Effector CD4-positive, alpha-beta T cell (primary cell): Measurements from ENCODE around the gene FERMT1. TPM values are rescaled to one million over a fixed set of nuclear protein-coding genes. Genes with fewer than 3 reads are reported as not detected.

ENCODE experiments used
- DNase-seq: peaks from one replicate; pipeline ENCODE4 v3.0.0-alpha.2; 2020
- total RNA-seq: gene quantifications from one replicate; lab custom pipeline; 2026; lab: John Stamatoyannopoulos, UW

Gene FERMT1, protein sequence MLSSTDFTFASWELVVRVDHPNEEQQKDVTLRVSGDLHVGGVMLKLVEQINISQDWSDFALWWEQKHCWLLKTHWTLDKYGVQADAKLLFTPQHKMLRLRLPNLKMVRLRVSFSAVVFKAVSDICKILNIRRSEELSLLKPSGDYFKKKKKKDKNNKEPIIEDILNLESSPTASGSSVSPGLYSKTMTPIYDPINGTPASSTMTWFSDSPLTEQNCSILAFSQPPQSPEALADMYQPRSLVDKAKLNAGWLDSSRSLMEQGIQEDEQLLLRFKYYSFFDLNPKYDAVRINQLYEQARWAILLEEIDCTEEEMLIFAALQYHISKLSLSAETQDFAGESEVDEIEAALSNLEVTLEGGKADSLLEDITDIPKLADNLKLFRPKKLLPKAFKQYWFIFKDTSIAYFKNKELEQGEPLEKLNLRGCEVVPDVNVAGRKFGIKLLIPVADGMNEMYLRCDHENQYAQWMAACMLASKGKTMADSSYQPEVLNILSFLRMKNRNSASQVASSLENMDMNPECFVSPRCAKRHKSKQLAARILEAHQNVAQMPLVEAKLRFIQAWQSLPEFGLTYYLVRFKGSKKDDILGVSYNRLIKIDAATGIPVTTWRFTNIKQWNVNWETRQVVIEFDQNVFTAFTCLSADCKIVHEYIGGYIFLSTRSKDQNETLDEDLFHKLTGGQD
- total RNA-seq: not detected

DNA sequence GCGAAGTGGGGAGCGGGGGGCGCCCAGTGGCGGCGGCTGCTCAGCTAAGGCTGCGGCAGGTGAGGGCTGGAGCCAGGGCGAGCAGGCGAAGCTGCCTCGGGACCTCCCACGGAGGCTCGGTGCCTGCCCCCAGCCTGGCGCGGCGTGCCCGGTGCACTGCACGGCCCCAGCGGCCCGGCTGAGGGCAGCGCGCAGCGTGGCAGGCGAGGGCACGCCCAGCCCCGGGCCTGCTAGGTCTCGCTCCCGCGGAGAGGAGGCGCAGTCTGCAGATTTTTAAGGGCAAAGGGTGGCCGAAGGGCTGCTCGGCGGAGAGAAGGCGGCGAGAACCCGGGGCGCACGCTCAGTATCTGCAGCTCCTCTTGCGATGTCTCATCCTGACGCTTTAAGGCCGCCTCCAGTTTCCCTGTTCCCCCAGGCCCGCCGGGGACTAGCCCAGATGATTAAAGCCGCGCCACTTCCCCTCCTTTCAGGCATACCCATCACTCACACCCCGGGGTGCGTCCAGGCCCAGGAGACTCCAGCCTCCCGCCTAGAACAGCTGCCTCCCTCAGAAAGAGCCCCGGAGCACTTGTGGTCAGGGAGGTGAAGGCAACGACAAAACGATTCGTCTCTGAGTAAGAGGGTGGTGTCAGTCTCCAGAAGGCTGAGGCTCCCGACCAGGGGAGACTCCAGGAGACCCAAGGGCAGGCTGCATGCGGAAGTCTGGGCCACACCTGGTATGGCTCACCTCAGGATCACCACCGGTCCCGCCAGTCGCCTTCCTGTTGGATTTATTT is at the start of gene FERMT1:
Gene FERMT1, minus strand, starts transcription at position 158 of the 776 bp plus-strand sequence. CDS start 3,476 bp downstream, outside the sequence.
- DNase-seq: no peak

DNA sequence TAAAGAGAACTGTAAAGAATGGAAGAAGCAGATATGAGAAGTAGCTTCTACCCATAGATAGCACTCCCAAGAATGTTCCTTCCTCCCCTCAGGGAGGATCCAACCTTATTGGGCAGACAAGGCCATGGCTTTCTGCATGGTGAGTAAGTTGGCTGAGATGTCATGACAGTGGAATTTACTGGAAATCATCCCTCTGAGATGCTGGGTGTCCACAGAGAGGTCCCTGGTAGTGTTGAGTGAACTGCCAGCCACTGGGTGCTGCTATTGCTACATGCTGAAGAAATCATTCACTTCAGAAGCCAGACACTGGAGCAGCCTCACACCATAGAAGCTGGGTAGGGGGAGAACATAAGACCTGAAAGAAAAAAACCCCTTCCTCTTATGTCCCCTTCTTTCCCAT is 46.4 kb upstream of the FERMT1 start:
- no peak for DNase-seq

DNA sequence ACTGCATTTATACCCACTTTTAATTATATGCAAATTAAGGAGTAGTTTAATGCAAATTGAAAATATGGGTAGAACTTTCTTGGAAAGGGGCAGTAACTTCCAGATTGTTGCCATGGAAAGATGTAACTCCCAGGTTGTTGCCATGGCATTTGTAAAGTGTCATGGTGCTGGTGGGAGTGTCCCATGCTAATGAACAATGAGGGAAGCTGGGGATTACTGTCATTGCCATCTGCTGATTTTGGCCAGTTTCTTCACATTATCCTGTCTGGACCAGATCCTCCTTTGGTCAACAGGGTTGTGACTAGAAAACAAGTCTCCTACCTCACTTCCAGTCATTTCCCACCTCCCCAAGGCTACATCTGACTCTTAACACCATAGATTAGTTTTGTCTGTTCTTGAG is 45.4 kb upstream of the FERMT1 start:
- DNase-seq: no peak

DNA sequence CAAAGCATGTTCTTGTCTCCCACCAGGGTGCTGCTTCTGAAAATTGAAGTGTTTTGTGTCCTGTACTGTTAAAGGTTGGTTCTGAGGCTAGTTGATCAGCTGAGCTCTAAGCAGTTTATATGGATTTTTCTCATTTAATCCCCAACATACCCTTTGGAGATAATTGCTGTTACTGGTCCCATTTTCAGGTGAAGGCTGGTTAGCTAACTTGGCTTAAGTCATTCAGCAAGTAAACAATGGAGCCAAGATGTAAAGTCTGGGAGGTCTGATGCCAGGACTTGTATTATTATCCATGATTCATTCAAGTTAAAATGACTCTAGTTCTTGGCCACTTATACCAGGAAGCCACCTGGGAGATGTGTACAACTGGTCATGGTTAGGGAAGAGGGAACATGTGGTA is 42.5 kb upstream of the FERMT1 start:
- no peak for DNase-seq

DNA sequence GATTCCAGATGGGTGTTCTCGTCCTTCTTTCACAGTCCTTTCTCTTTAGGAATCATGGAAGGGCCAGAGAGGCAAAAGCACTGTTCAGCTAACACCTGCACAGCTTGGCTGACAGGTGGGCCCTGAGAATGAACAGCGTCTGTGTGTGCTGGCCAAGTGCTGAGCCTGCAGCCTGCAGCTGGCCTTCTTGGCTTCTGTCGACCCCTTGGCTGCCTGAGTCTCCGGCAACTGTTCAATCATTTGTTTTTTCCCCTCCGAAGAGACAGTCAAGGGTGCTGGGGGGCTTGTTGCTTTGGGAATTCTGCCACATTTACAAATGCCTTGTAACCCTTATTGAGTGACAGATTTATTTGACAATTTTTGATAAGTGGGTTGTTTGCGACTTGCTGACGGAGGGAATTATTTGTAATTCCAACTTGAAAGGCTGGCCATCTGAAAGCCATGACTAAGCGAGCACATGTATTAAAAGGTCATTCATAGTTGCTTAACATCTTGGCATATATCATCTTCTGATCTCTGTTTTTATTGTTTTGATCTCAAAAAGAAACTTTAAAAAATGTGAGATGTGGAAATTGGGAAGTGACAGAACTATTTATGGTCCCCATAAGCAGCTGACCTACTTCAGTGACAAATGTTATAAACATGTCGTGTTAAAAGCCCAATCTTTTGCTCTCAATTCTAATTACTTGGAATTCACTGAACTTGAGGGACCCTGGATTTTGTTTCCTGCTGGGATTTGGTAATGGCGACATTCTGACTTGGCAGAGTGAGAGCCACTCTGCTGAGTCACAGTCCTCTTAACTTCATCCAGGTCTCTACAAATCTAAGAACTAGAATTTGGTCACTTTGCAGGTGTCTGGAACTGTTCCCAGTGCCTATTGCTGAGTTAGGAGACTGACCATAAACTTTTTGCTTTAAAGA is 41.9 kb upstream of the FERMT1 start:
- DNase-seq: no peak

DNA sequence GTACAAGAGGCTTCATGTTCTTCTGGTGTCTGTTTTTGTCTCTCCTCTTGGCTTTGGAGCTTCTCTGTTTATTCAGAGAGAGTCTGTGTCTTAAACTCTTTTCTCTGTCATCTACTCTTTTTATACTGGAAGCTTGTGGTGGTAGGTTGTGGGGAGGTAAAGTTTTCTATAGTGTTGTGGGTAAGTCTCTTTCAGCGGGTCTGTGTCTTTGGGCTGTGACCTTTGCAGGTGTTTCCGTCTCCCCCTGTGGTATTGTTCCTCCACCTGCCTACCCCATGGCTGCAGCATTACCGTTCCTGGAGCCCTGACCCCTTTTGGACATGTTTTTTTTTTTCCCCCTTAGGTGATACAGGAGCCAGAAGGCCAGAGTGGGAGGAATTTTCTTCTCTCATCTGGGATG is 37.9 kb upstream of the FERMT1 start:
- DNase-seq: no peak

DNA sequence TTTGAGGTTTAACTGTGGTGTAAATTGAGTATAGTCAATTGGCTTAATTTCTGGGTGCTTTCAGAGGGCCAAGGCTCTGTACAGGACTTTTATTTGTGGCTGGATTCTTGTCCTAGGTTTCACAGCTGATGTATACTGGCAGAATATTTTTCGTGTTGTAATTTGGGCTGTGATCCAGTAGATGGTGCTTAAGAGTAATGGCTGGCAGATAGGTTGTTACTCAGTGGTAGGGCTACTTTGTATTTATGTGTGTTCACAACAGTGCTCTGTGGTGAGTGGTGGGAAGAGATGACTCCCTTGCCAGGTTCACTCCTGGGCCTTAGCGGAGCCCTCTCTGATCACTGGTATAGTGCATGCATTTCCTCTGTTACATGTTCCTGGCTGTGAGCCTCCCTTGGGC is 34.5 kb upstream of the FERMT1 start:
- no peak for DNase-seq

DNA sequence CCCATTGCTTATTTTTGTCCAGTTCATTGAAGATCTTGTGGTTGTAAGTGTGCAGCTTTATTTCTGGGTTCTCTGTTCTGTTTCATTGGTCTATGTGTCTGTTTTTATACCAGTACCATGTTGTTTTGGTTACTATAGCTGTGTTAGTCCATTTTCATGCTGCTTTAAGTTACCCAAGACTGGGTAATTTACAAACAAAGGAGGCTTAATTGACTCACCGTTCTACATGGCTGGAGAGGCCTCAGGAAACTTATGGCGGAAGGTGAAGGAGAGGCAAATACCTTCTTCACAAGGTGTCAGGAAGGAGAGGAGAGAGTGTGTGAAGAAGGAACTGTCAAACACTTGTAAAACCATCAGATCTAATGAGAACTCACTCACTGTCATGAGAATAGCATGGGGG is 29.9 kb upstream of the FERMT1 start:
- DNase-seq: no peak

DNA sequence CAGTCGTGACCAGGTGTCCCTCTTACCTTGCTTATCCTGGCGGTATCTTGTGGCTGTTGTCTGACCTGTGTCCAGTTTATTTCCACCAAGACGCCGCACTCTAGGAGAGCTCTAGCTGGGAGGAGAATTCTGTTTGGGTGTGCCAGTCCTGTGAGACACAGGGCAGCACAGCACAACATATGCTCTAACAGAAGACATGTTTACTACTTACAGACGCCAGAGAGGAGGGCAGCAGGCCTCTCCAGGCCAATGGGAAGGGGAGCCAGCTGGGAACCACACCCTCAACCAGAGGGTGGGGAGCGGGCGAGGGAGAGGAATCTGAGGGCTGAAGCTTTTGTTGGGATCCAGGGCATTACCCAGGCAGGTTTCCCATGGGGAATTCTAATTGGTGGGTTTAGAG is 25.2 kb upstream of the FERMT1 start:
- DNase-seq: no peak

DNA sequence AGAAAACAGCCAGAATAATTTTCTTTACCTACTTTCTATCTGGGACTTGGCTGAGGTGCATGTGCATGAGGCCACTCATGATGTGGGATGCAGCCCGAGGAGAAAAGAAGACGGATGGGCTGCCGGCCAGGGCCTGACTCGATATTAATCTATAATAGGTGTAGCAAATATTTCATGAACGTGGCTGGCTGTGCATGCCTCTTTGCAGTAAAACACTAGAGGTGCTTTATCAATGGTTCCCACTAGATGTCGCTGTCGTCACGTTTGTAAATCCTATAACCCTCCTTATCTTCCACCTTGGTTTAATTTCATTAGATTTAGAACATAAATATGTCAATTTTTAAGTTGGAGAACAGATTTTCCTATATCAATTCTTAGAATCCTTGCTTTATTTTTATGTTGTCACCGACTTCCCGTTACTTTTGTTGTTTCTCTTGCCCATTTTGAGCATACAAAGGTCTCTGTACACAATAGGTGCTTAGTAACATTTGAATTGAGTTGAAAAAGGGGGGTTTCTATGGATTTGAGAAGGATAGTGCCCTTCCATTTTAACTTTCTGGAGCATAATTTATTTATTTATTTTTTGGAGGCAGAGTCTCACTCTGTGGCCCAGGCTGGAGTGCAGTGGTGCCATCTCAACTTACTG is 19.6 kb upstream of the FERMT1 start:
- DNase-seq: peak; percentile 29

DNA sequence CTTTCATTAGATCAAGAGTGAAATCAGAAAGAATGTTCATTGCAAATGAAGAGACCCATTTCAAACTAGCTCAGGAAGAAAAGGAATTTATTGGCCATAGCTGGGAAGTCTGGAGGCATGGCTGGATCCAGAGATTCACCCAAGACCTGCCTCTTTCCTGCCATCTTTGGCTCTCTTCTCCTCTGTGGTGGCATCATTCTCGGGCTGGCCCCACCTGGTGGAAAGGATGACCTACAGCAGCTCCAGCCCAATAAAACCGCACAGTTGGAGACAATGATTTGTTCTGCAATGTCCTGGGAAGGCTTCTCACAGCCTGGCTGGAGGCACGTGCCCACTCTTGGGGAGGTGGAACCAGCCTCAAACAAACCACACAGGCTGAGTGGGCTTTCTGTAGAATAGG is 18.1 kb upstream of the FERMT1 start:
- no peak for DNase-seq

DNA sequence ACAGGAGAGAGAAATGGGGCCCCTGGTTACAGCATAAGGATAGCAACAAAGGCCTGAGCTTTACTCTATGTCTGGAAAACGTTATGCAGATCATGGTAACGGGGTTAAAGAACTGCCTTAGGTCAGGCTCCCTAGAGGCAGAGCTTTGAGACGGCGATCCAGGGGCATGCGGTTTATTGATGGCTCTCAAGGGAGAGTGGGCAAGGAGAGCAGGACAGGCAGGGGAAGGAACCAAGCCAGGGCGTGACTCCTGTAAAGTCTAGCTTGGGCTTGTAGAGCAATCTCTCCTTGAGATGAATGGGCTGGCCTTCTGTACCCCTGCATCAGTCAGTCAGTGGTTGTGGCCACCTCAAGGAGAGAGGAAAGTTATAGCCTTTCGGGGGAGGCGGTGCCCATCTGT is 12.5 kb upstream of the FERMT1 start:
- no peak for DNase-seq

DNA sequence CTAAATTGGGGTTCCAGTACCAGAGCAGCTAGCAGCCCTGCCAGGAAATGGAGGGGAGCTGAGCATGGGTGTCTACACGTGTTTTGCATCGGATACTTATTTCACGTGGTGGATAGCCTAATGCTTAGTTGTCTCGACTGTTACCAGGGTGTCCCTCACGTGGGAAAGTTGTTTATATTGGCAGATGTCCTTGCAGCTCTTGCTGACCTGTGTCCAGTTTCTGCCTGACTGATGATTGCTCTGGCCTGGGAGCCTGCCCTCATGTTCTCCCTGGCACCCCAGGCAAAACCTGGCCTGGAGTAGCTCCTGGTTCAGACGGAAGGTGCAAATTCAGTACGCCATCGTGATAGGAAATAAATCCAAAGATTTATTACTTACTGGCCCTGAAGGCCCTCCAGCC is 11.8 kb upstream of the FERMT1 start:
- DNase-seq: no peak

DNA sequence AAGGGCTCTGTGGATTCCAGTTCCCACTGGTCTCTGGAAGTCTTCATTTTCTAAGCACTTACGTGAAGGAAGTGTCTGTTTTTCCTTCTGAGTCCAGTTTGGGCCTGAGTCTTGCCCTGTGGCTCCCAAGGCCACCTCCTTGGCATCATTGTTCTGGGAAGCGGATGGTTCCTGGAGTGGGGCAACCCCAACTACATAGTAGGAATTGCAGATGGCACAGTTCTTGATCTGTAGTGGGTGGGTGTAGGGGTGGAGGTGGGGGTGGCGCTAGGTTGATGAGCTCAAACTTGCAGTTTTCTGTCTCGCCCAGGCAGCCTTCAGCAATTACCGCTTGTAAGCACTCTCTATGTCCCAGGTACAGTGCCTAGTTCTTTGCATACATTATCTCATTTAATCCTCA is 7.2 kb upstream of the FERMT1 start:
- no peak for DNase-seq

DNA sequence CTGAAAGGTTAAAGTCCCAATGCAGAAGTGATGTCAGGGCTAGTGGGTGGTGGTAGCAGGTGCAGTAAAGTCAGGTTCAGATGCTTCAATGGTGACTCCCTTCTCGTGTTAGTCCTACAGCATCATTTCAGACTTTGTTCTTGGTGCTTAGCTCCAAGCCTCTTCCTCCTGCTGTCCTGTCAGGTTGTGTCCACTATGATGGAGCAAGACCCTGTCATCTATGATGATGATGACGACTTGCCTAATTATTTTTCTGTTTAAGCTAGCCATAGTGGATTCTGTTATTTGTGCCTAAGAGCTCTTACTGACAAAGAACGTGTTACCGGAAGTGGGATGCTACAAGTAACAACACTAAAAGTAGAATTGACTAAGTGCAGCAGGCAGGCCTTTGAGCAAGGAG is 5.0 kb upstream of the FERMT1 start:
- DNase-seq: no peak

DNA sequence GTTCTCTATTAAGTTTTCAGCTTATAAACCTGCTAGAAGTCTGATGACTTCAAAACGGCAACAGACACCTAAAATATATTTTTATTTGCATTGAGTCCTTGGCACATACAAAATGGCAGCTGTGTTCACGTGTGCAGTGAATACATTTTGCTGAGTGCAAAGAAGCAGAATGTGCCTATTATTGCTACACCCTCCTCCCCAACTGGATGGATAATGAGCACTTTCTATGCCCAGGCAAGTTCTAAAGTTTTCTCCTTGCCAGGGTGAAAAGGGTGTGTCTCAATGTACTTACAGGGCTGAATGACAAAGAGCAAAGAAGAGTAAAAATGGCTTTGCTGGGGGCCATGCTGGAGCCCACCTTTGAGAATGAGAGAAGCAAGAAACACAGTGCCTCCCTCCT is 4.0 kb upstream of the FERMT1 start:
- DNase-seq: no peak

DNA sequence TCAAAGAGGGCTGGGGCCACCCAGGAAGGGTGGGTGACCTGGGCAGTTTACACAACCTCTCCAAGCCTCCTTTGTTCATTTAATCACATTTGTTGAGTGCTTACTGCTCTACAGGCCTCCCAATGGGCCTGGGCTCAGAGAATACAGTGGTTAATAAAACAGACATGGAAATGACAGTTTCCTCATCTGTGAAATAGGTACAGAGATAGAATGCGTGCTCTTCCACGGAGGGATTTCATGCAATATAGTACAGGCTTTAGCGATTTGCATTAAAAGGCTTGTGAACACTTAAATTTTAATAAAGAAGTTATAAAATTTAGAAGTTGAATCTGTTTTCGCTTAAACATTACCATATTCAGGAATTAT is 802 bp upstream of the FERMT1 start:
- DNase-seq: no peak

DNA sequence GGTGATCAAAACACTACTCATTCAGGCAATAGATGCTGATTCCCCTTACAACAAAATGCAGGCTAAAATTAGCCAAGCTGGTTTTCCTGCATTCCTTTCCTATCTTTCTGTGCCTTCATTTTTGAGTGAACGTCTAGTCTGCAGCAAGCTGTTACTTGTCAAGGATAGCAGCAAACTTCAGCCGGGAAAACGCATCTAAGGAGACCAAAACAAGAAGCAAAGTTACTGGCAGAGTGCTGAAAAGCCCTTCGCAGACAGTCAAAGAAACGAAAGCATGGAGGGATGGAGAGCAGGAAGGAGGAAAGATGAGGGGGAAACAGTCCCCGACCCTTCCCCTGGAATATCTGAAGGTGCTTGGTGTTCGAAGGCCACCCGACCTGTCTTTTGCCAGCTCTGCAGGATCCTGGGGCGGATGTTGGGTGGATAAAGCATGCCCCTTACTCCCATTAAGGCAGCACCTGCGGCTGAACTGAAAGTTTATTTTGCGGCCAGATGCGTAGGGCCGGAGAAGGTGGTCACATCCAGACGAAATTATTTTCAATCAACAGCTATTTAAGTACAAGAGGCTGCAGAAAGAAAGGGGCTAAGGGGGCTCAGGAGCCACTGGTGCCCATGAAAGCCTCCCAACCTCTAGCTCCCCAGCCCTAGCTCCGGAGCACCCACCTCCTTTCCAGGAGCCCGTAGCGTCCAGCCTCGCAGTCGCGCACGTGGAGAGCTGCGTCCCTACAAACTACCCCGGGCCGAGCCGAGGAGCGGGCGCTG is 538 bp downstream of the FERMT1 start:
- no peak for DNase-seq

DNA sequence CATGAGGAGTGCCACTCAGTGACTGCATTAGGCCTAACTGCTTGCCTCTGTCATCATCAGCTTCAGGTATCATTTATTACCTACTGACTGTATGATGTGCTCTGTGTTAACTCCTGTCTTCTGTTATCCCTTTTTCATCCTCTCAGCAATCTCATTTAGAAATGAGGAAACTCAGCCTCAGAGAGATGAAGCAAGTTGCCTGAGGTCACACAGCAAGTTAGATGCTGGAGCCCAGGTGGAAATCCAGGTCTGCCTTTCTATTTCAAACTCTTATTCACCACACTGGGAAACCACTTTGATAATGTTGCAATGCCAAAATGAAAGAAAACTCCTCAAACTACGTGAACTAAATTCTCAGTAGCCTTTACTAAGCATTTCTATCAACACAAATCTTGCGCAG is 1.3 kb downstream of the FERMT1 start:
- no peak for DNase-seq

DNA sequence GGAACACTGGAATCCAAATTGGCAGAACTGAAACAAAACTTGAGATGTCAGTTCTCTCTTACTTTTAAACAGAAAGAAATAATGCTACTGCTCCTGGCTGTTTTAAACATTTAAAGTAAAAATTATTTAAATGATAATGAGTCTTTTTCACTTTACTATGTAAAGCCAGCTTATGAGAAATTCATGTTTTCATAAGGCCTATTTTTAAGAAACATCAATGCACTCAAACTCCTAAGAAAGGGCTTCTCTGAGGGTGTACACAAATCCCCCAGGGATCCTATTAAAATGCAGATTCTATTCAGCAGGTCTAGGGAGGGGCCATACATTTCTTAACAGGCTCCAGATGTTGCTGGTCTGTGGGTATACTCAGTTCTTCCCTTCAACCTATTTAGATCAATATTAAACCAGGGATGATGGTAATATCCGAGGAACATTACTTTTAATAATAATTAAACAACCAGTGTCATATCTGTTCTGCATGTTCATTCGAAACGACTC is 2.3 kb downstream of the FERMT1 start:
- no peak for DNase-seq

DNA sequence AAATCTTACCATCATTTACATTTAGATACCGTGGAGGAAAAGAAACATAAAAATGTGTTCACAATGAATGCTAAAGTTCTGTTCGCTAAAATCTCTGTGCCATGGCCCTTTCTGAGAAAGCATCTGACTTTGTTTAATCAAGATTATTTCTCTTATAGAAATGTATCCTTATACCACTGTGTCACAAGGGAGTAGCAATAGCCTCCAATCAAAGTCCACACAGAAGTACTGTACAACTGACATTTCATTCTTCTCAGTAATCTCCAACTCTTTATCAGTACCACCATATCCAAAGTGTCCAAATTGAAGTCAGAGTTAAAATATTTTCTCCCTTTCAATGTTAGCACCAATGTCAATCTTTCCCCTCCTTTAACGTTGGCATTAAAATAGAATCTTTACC is 6.1 kb downstream of the FERMT1 start:
- no peak for DNase-seq
